Mesenchymal stem cell (in vitro differentiated cells and primary cell): ENCODE measurements around the gene AOC3.

Experiments
- DNase-seq: peaks from one replicate; pipeline ENCODE4 v3.0.0-alpha.2; 2013
- H2AFZ ChIP-seq: one replicate; pipeline ENCODE4 v1.6.1; 2013; ENCODE audit warnings: low read depth, mild to moderate bottlenecking, control low read depth, inconsistent platforms, low read length, moderate library complexity
- H2AK5ac ChIP-seq: 2 replicates; pipeline ENCODE4 v1.6.1; 2013; ENCODE audit warnings: low read length, moderate library complexity, mild to moderate bottlenecking, inconsistent platforms; ENCODE audit not compliant: severe bottlenecking
- H2BK120ac ChIP-seq: one replicate; pipeline ENCODE4 v1.6.1; 2013; ENCODE audit warnings: low read depth, mild to moderate bottlenecking, inconsistent platforms, low read length, moderate library complexity
- H2BK12ac ChIP-seq, 2 experiments: one replicate each; pipeline ENCODE4 v1.6.1; 2013; ENCODE audit warnings: inconsistent platforms in 2 of 2, low read length in 2 of 2, mild to moderate bottlenecking in 2 of 2, moderate library complexity in 2 of 2, control low read depth in 1 of 2
- H2BK15ac ChIP-seq: one replicate; pipeline ENCODE4 v1.6.1; 2013; ENCODE audit warnings: mild to moderate bottlenecking, low read depth, inconsistent platforms; ENCODE audit not compliant: poor library complexity, severe bottlenecking
- H2BK5ac ChIP-seq: 2 replicates; pipeline ENCODE4 v1.6.1; 2013; ENCODE audit warnings: low read depth, mild to moderate bottlenecking, low read length, control low read depth, inconsistent platforms; ENCODE audit not compliant: poor library complexity, severe bottlenecking
- H3K14ac ChIP-seq, 2 experiments: one replicate each; pipeline ENCODE4 v1.6.1; 2013; ENCODE audit warnings: inconsistent platforms in 2 of 2, low read length in 2 of 2, control low read depth in 1 of 2, mild to moderate bottlenecking in 1 of 2, moderate library complexity in 1 of 2
- H3K18ac ChIP-seq, 2 experiments: one replicate each; pipeline ENCODE4 v1.6.1; 2013; ENCODE audit warnings: inconsistent platforms in 2 of 2, low read length in 2 of 2, control low read depth in 1 of 2, low read depth in 1 of 2, mild to moderate bottlenecking in 1 of 2
- H3K23ac ChIP-seq, 2 experiments: one replicate each; pipeline ENCODE4 v1.6.1; 2013; ENCODE audit warnings: inconsistent platforms in 2 of 2, low read length in 2 of 2, mild to moderate bottlenecking in 2 of 2, moderate library complexity in 2 of 2, control low read depth in 1 of 2
- H3K27ac ChIP-seq: 2 replicates; pipeline ENCODE4 v1.5.1; 2013; ENCODE audit warnings: mild to moderate bottlenecking, moderate library complexity, low read length, control low read depth, inconsistent platforms; ENCODE audit not compliant: poor library complexity, severe bottlenecking
- H3K27me3 ChIP-seq, 2 experiments: 2 replicates each; pipeline versions ENCODE4 v1.6.1 to v1.7.0; 2013; ENCODE audit warnings: low read length in 2 of 2, mild to moderate bottlenecking in 2 of 2, moderate library complexity in 2 of 2, control low read depth in 1 of 2, inconsistent platforms in 1 of 2; ENCODE audit not compliant: control insufficient read depth in 1 of 2, insufficient read depth in 1 of 2
- H3K36me3 ChIP-seq, 2 experiments: 2 replicates each; pipeline versions ENCODE4 v1.6.1 to v1.7.0; 2013; ENCODE audit warnings: low read length in 2 of 2, control low read depth in 1 of 2, inconsistent platforms in 1 of 2, low read depth in 1 of 2, mild to moderate bottlenecking in 1 of 2; ENCODE audit not compliant: insufficient read depth in 2 of 2, control insufficient read depth in 1 of 2
- H3K4ac ChIP-seq, 2 experiments: one replicate each; pipeline ENCODE4 v1.6.1; 2013; ENCODE audit warnings: inconsistent platforms in 2 of 2, low read length in 2 of 2, mild to moderate bottlenecking in 2 of 2, moderate library complexity in 2 of 2, control low read depth in 1 of 2, low read depth in 1 of 2
- H3K4me1 ChIP-seq: 2 replicates; pipeline ENCODE4 v1.6.1; 2013; ENCODE audit warnings: low read depth, low read length, control low read depth; ENCODE audit not compliant: control insufficient read depth, insufficient read depth
- H3K4me2 ChIP-seq: 2 replicates; pipeline ENCODE4 v1.6.1; 2013; ENCODE audit warnings: low read length, mild to moderate bottlenecking, inconsistent platforms; ENCODE audit not compliant: poor library complexity, severe bottlenecking
- H3K4me3 ChIP-seq, 2 experiments: 2 replicates each; pipeline versions ENCODE4 v1.5.1 to v1.7.0; 2013; ENCODE audit warnings: low read length in 2 of 2, mild to moderate bottlenecking in 2 of 2, control low read depth in 1 of 2, low read depth in 1 of 2; ENCODE audit not compliant: insufficient read depth in 1 of 2
- H3K79me1 ChIP-seq: replicated peaks from 2 replicates; pipeline ENCODE4 v1.6.1; 2013; ENCODE audit warnings: mild to moderate bottlenecking, control low read depth, low read length, inconsistent platforms; ENCODE audit not compliant: poor library complexity, severe bottlenecking
- H3K9ac ChIP-seq: 2 replicates; pipeline ENCODE4 v1.7.0; 2013; ENCODE audit warnings: mild to moderate bottlenecking, low read length, moderate library complexity
- H3K9me3 ChIP-seq: 2 replicates; pipeline ENCODE4 v1.7.0; 2013; ENCODE audit warnings: mild to moderate bottlenecking, low read length; ENCODE audit not compliant: control insufficient read depth
- H4K8ac ChIP-seq: one replicate; pipeline ENCODE4 v1.6.1; 2013; ENCODE audit warnings: inconsistent platforms, mild to moderate bottlenecking, low read length, moderate library complexity
- H4K91ac ChIP-seq: one replicate; pipeline ENCODE4 v1.6.1; 2013; ENCODE audit warnings: mild to moderate bottlenecking, low read length, inconsistent platforms
- WGBS: methylation state at CpG from one replicate; pipeline ENCODE4 v1.1.7; 2013; ENCODE audit warnings: mixed read lengths; 5-methylcytosine and 5-hydroxymethylcytosine counted together

AOC3 gene

DNA sequence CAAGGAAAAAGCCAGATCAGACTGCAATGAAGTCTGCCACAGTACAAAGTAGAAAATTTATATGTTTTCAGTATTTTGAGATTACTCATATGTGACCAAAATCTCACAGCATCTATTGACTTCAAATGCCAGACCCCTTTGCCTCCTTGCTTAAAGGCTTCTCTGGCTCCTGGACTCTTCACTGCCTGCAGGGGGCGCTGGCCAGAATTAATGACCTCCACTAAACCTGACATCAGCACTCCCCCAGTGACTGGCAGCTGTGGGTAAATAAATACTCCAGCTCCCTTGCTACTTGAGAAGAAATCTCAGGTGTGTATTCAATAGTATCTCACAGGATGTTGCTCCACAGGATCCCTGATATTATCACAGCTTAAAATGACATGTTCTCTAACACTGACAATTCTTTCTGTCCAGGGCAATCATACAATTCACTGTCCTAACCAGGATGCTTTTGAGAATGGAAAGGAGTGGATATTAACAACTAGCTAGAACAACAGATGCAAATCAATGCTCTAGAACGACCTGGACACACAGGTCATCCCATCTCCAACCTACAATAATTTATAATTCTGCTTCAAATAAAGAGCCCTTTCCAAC is 31.0 kb upstream of the AOC3 start:
- Histone ChIP-seq H2BK15ac (no peak overlapping the region), H3K4ac (no peak overlapping the region), H2AFZ (no peak overlapping the region), H2BK5ac (no peak overlapping the region), H3K23ac (no peak overlapping the region), H3K27me3 (no peaks in the 10 kb centered on the region), H3K36me3 (peaks cover 39 to 76% of the 10 kb centered on the region in 2 experiments), H3K27ac (no peak overlapping the region), H3K4me1 (peaks cover 12% of the 10 kb centered on the region), H3K4me2 (no peak overlapping the region), H4K91ac (no peak overlapping the region), H2BK12ac (no peak overlapping the region), H3K4me3 (no peak overlapping the region), H3K9ac (no peak overlapping the region), H3K79me1 (peaks cover 29% of the 10 kb centered on the region), H2BK120ac (no peak overlapping the region), H3K9me3 (no peaks in the 10 kb centered on the region), H3K18ac (no peak overlapping the region), H4K8ac (no peak overlapping the region), H2AK5ac (no peak overlapping the region), H3K14ac (no peak overlapping the region)
- WGBS: 75% methylated on average over 1 of the region's 2 CpGs
- peak; percentile 74 for DNase-seq

GRCh38 chr17:42821176-42821575 is 29.8 kb upstream of the AOC3 start:
- peaks cover 12% of the 10 kb centered on the region for H3K4me1 ChIP-seq
- H4K8ac ChIP-seq: no peak overlapping the region
- H3K14ac ChIP-seq: no peak overlapping the region
- no peak overlapping the region for H3K23ac ChIP-seq
- H2BK5ac ChIP-seq: no peak overlapping the region
- no peaks in the 10 kb centered on the region for H3K9me3 ChIP-seq
- H2BK15ac ChIP-seq: no peak overlapping the region
- DNase-seq: no peak
- WGBS: 100% methylated on average over 1 of the region's 7 CpGs
- H2AK5ac ChIP-seq: no peak overlapping the region
- H3K27ac ChIP-seq: no peak overlapping the region
- no peaks in the 10 kb centered on the region for H3K27me3 ChIP-seq
- peaks cover 26% of the 10 kb centered on the region for H3K79me1 ChIP-seq
- H3K4me2 ChIP-seq: no peak overlapping the region
- H2BK12ac ChIP-seq: no peak overlapping the region
- no peak overlapping the region for H4K91ac ChIP-seq
- H3K9ac ChIP-seq: peak overlapping the region; percentile 28
- peaks cover 32 to 65% of the 10 kb centered on the region in 2 experiments for H3K36me3 ChIP-seq
- H2AFZ ChIP-seq: no peak overlapping the region
- no peak overlapping the region for H3K18ac ChIP-seq
- no peak overlapping the region for H2BK120ac ChIP-seq
- H3K4me3 ChIP-seq: no peak overlapping the region
- H3K4ac ChIP-seq: no peak overlapping the region

- H2BK5ac ChIP-seq: no peak overlapping the region
- H3K9ac ChIP-seq: no peak overlapping the region
- no peak overlapping the region for H4K8ac ChIP-seq
- H3K4me2 ChIP-seq: no peak overlapping the region
- H3K27ac ChIP-seq: no peak overlapping the region
- no peak overlapping the region for H3K18ac ChIP-seq
- no peak overlapping the region for H3K4me3 ChIP-seq
- H2BK12ac ChIP-seq: no peak overlapping the region
- no peak overlapping the region for H4K91ac ChIP-seq
- WGBS: no CpG with 5 or more reads among the region's 1 CpG
- H3K4me1 ChIP-seq: peaks cover 11% of the 10 kb centered on the region
- H3K4ac ChIP-seq: no peak overlapping the region
- H2AK5ac ChIP-seq: no peak overlapping the region
- peaks cover 2% of the 10 kb centered on the region for H3K79me1 ChIP-seq
- H3K36me3 ChIP-seq: peaks cover 0 to 3% of the 10 kb centered on the region in 2 experiments
- H2BK120ac ChIP-seq: no peak overlapping the region
- no peak overlapping the region for H3K14ac ChIP-seq
- no peaks in the 10 kb centered on the region for H3K9me3 ChIP-seq
- no peak overlapping the region for H3K23ac ChIP-seq
- peaks cover 0 to 13% of the 10 kb centered on the region in 2 experiments for H3K27me3 ChIP-seq
- no peak for DNase-seq
- H2BK15ac ChIP-seq: no peak overlapping the region
- H2AFZ ChIP-seq: no peak overlapping the region
Measured at GRCh38 chr17:42827472-42827871, 23.5 kb upstream of the AOC3 start.

DNA sequence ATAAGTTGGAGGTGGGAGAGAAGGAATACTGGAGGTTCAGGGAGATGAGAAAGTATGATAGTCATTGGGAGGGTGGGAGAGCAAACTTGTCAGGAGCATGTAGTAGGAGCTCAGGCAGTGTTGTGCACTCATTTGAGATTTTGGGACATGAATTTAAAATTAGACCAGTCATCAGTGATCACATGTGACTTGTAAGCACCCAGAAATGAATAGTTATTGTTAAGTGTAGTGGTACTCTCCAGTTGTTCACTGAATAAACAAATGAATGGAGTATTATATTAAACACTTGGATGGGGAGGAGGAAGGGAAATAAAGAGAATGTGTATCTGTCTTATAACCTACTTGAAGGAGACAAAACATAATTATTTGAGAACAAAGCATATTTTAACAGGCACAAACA is 20.0 kb upstream of the AOC3 start:
- Histone ChIP-seq H3K14ac (no peak overlapping the region), H3K4me2 (no peak overlapping the region), H2BK120ac (no peak overlapping the region), H2BK5ac (no peak overlapping the region), H3K27me3 (peaks cover 0 to 13% of the 10 kb centered on the region in 2 experiments), H3K79me1 (peaks cover 10% of the 10 kb centered on the region), H4K8ac (no peak overlapping the region), H2BK12ac (no peak overlapping the region), H3K4me3 (no peak overlapping the region), H3K18ac (no peak overlapping the region), H3K4me1 (peaks cover 3% of the 10 kb centered on the region), H3K9me3 (no peaks in the 10 kb centered on the region), H3K36me3 (peaks cover 10 to 15% of the 10 kb centered on the region in 2 experiments), H3K4ac (no peak overlapping the region), H2BK15ac (no peak overlapping the region), H2AFZ (no peak overlapping the region), H3K23ac (no peak overlapping the region), H3K9ac (no peak overlapping the region), H3K27ac (no peak overlapping the region), H4K91ac (no peak overlapping the region), H2AK5ac (no peak overlapping the region)
- no peak for DNase-seq
